IPS-NIHi11 (cell line): ENCODE measurements around the gene KRIT1.
A peak's percentile ranks its signal among the peaks of the same experiment; 100 is the strongest.
"Not testable (repeated sequence)": the region's sequence is repeated elsewhere in the genome, so short reads cannot be mapped to it uniquely, and the experiment has no call there.

Experiments
- DNase-seq: peaks from one replicate; pipeline ENCODE4 v3.0.0; 2012; ENCODE audit warnings: mixed read lengths, low spot score

Gene KRIT1

GRCh38 chr7:92246360-92247101, 817 bp upstream of the KRIT1 start:
- no peak for DNase-seq

DNA sequence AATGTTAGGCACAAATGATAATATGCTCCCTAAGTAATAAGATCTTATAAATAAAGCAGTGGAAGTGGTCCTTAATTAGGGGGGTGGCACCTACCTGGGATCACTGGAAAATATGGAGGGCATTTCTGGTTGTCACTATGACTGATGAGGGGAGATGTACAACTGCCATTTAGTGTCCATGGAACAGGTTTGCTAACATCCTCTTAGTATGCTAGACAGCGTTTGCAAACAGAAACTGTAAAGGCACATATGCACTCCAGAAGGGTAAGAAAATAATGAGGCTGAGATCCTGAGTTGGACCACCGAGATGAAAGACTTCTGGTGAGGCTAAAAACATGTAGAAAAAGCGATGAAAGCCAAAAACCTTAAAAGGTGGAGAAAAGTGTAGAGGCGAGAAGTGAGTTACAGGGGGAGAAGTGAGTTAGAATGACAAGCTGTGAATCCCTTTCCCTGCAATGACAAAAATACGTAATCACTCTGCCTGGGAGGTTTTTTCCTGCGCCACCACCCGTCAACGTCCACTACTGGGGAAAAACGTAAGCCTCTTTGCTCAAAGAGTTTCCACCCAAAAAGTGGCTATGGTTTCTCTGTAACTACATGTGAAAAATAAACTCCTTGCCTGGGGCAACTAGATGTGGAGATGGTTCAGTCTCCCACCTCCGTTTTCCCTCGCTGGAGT, 767 bp downstream of the KRIT1 start:
- DNase-seq = no peak

DNA sequence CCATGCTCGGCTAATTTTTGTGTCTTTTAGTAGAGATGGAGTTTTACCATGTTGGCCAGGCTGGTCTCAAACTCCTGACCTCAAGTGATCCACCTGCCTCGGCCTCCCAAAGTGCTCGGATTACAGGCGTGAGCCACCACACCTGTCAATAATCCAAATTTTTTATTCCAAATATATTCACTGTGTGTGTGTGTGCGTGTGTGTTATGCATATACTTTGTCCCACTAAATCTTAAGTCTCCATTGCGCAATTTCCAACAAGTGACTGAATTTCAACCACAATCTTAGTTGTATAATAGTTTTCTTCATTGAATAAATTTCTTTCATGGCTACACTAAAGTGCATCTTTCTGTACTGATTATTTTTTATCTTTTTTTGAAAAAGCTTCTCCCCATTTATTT, 2.7 kb downstream of the KRIT1 start:
- DNase-seq = no peak

GRCh38 chr7:92230547-92230946, 15.2 kb downstream of the KRIT1 start:
- DNase-seq = no peak

- no peak for DNase-seq
These were observed 17.0 kb downstream of the KRIT1 start for GRCh38 chr7:92228742-92229141.

- no peak for DNase-seq
These were observed 17.6 kb downstream of the KRIT1 start for GRCh38 chr7:92228100-92228499.

DNA sequence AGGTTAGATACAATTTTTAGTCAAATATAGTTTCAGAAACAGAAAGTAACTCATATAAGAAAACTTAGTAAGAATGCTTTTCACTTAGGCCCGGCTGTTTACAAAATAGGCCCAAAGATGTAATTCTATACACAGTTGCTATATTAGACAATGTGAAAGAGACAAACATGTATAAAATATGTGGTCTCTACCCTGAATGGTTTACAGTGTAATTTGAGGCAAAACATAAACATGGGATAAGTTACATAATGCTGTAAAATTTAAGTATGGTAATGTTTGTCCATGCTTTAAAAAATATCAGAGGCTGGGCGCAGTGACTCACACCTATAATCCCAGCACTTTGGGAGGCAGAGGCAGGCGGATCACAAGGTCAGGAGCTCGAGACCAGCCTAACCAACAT, 18.7 kb downstream of the KRIT1 start:
- no peak for DNase-seq

DNA sequence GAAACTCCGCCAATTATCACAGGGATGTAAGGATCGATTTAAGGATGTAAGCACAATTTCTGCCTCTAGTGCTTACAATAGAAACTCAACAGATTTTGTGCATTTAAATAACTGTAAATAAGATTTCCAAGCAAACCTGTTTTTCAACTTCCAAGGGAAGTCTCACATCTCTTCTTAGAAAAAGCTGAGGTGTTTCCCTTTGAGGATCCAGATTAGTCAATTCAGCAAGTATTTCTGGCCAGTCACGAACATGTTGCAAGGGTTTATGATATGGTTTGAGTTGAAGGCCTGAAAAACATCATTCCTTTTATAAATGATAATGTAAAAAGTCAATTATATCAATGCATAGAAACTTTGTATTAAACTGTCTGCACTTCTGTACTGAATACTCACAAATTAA, 23.9 kb downstream of the KRIT1 start:
- no peak for DNase-seq

- no peak for DNase-seq
These were observed 39.0 kb downstream of the KRIT1 start for GRCh38 chr7:92206672-92207071.

GRCh38 chr7:92205987-92206386, 39.7 kb downstream of the KRIT1 start:
- peak; percentile 6 for DNase-seq

DNA sequence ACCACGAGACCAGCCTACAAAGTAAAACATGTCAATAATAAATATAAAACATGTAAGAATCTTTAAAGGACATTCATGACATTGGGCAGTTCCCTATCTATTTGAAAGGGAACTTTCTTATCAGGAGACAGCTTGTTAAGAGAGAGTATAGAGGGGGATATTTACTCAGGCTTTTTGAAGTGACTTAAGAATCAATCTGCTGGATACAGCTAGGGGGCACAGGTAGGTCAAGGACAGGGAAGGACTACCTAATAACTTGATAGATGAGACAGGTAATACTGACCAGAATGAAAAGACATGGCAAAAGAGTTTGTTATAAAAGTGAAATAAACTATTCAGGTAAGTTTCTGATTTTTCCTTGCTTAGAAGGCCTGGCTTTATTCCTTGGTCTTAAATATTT, 44.9 kb downstream of the KRIT1 start:
- DNase-seq = no peak

- no peak for DNase-seq
These were observed 53.4 kb downstream of the KRIT1 start for GRCh38 chr7:92192326-92192725.

DNA sequence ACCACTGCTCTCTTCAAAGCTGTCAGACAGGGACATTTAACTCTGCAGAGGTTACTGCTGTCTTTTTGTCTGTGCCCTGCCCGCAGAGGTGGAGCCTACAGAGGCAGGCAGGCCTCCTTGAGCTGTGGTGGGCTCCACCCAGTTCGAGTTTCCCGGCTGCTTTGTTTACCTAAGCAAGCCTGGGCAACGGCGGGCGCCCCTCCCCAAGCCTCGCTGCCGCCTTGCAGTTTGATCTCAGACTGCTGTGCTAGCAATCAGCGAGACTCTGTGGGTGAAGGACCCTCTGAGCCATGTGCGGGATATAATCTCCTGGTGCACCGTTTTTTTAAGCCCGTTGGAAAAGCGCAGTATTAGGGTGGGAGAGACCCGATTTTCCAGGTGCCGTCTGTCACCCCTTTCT, 56.5 kb downstream of the KRIT1 start:
- not testable (repeated sequence) for DNase-seq

DNA sequence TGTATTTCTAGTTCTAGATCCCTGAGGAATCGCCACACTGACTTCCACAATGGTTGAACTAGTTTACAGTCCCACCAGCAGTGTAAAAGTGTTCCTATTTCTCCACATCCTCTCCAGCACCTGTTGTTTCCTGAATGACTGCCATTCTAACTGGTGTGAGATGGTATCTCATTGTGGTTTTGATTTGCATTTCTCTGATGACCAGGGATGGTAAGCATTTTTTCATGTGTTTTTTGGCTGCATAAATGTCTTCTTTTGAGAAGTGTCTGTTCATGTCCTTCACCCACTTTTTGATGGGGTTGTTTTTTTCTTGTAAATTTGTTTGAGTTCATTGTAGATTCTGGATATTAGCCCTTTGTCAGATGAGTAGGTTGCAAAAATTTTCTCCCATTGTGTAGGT, 61.4 kb downstream of the KRIT1 start:
- not testable (repeated sequence) for DNase-seq

GRCh38 chr7:92178928-92179924, 66.5 kb downstream of the KRIT1 start, which contains the start of gene LRRD1:
Gene LRRD1, minus strand, starts transcription at chr7:92179142. Its CDS starts 13,940 bp downstream, at chr7:92165202.
- peak; percentile 95 for DNase-seq

DNA sequence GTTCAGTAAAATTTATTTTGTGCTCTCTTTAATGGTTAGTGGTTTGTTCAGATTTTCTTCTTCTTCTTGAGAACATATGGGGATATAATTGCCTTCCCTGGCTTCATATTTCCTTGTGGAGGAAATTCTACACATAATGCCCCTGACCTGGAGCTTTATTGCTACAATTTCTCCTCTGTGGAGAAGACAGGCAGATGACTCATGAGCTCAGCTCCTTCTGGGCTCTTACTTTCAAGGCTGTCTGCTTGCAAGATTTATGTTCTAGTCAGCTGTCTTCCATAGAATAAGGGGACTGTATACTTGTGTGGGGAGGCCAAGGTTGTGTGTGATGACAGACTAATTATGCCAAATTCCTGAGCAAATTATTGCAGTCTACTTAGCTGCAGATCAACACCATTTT, 68.4 kb downstream of the KRIT1 start:
- no peak for DNase-seq

- DNase-seq = not testable (repeated sequence)
These were observed 76.2 kb downstream of the KRIT1 start for GRCh38 chr7:92169529-92169928.

- DNase-seq = no peak
These were observed 84.4 kb downstream of the KRIT1 start for GRCh38 chr7:92161271-92161670.

DNA sequence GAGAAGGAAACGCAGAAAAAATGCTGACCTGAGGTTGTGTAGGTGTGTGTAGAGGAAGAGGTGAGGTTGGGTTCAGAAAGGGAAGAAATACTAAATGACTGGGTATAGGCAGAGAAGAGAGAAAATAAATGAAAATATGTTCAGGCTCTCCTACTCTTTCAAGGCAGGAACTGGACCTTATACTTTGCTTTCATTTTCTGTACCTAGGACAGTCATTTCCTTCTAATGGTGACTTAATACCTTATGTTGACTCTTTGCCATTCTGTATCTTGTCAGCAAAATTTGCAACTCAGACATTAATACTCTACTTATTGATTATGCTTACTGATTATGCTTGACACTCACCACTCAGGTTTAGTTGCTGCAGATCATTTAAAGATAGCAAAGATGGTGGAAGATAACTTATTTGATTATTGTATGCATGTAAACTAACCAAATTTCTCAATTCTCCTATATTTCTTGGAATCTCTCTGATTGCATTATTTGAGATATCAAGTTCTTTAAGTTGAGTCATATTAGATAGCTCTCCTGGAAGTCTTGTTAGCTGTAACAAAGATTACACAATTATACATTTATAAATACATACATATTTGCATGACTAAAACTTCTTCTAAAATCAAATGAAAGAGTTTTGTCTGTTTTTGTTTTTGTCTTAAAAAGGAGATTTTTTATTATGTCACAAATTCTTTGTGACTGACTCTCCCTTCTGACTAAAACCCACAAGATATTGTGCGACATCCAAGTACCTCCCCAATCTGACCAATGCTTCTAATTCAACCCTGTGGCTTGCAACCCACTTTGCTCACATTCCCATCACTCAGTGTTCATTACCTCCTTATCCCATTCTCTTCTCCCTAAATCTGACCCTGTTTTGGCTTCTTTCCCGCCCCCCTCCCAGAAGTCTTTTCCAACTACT, 86.8 kb downstream of the KRIT1 start:
- DNase-seq = no peak

GRCh38 chr7:92156990-92157389, 88.7 kb downstream of the KRIT1 start:
- no peak for DNase-seq

DNA sequence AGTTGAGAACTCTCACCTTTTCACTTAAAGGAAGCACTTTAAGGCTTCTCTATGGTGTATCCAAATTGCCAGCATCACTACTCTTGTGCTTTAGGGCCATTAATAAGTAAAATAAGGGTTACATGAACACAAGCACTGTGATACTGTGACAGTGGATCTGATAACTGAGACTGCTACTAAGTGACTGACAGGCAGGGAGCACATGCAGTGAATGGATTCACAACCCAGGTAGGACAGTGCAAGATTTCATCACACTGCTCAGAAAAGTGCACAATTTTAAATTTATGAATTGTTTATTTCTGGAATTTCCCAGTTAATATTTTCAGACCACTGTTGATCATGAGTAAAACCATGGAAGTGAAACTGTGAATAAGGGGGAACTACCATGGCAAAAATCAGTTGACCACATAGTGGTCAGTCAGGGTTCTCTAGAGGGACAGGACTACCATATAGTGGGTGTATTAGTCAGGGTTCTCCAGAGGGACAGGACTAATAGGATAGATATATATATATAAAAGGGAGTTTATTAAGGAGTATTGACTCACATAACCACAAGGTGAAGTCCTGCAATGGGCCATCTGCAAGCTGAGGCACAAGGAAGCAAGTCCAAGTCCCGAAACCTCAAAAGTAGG, 90.5 kb downstream of the KRIT1 start:
- no peak for DNase-seq
